Karpas-422 (cell line): ENCODE measurements around the gene PI4K2B. TPM values are rescaled to one million over a fixed set of nuclear protein-coding genes. Genes with fewer than 3 reads are reported as not detected.
"Not testable (repeated sequence)": the region's sequence is repeated elsewhere in the genome, so short reads cannot be mapped to it uniquely, and the experiment has no call there.

Experiments used
- DNase-seq: peaks from one replicate; pipeline ENCODE4 v3.0.0-alpha.2; 2015
- H2AFZ ChIP-seq: fragments of 200-600 bp; sonication (generic); 2 replicates; pipeline ENCODE4 v1.6.1; 2014; ENCODE audit warnings: antibody characterized with exemption, low read length, mixed read lengths
- H3K27ac ChIP-seq: fragments of 200-600 bp; sonication (generic); 2 replicates; pipeline ENCODE4 v1.5.1; 2014; ENCODE audit warnings: mild to moderate bottlenecking, low read length, moderate library complexity
- H3K27me3 ChIP-seq: fragments of 200-600 bp; sonication (generic); 2 replicates; pipeline ENCODE4 v1.6.1; 2014; ENCODE audit warnings: low read length, mixed read lengths
- H3K36me3 ChIP-seq: fragments of 200-600 bp; sonication (generic); 2 replicates; pipeline ENCODE4 v1.6.1; 2014; ENCODE audit warnings: low read length, mixed read lengths; ENCODE audit not compliant: insufficient read depth
- H3K4me1 ChIP-seq: fragments of 200-600 bp; sonication (generic); 2 replicates; pipeline ENCODE4 v1.6.1; 2014; ENCODE audit warnings: mild to moderate bottlenecking, low read length, mixed read lengths
- H3K4me2 ChIP-seq: fragments of 200-600 bp; sonication (generic); 2 replicates; pipeline ENCODE4 v1.6.1; 2014; ENCODE audit warnings: low read length, low read depth, mild to moderate bottlenecking; ENCODE audit not compliant: poor library complexity, severe bottlenecking
- H3K4me3 ChIP-seq: fragments of 200-600 bp; sonication (generic); 2 replicates; pipeline ENCODE4 v1.5.1; 2014; ENCODE audit warnings: mild to moderate bottlenecking, antibody characterized with exemption, low read length, mixed read lengths
- H3K79me2 ChIP-seq: fragments of 200-600 bp; sonication (generic); 2 replicates; pipeline ENCODE4 v1.6.1; 2014; ENCODE audit warnings: mild to moderate bottlenecking, low read length, mixed read lengths
- H3K9ac ChIP-seq: fragments of 200-600 bp; sonication (generic); 2 replicates; pipeline ENCODE4 v1.6.0; 2014; ENCODE audit warnings: low read length
- H3K9me2 ChIP-seq: fragments of 200-600 bp; sonication (generic), shearing (Covaris generic); replicated peaks from 2 replicates; pipeline ENCODE4 v1.6.0; 2014; ENCODE audit warnings: mild to moderate bottlenecking, low read length, moderate library complexity; ENCODE audit not compliant: insufficient read depth
- H3K9me3 ChIP-seq: fragments of 300-700, 200-600 bp; sonication (generic); 2 replicates; pipeline ENCODE4 v1.6.1; 2014; ENCODE audit warnings: low read length, mixed read lengths
- H4K20me1 ChIP-seq: fragments of 200-600 bp; sonication (generic); 2 replicates; pipeline ENCODE4 v1.6.1; 2014; ENCODE audit warnings: mild to moderate bottlenecking, antibody characterized with exemption, low read length, low read depth; ENCODE audit not compliant: insufficient read depth
- total RNA-seq: library from RNA; depleted of rRNA; stranded (reverse); fragments of >200 nt; shearing (Covaris generic); gene quantifications from 2 replicates; pipeline ENCODE4 v1.2.3, GENCODE V29; 2014; ENCODE audit warnings: low replicate concordance

PI4K2B gene
- total RNA-seq, 1 experiment from 2014 or later, result 38.4 TPM

GRCh38 chr4:25213347-25213979 lies 20.4 kb upstream of the PI4K2B start:
- no peak overlapping the region for H2AFZ ChIP-seq
- no peaks in the 10 kb centered on the region for H3K9me3 ChIP-seq
- no peak overlapping the region for H3K4me3 ChIP-seq
- H3K79me2 ChIP-seq, result no peaks in the 10 kb centered on the region
- no peaks in the 10 kb centered on the region for H3K4me1 ChIP-seq
- H4K20me1 ChIP-seq, result no peaks in the 10 kb centered on the region
- no peak overlapping the region for H3K4me2 ChIP-seq
- no peak overlapping the region for H3K27ac ChIP-seq
- H3K9ac ChIP-seq, result no peak overlapping the region
- no peak for DNase-seq
- H3K27me3 ChIP-seq, result no peaks in the 10 kb centered on the region
- H3K36me3 ChIP-seq, result no peaks in the 10 kb centered on the region
- 0 out of 2 replicates have a peak, but pooled peaks cover 3% of the 10 kb centered on the region for H3K9me2 ChIP-seq

GRCh38 chr4:25214750-25215149 lies 19.1 kb upstream of the PI4K2B start:
- H3K9me2 ChIP-seq, H3K4me1 ChIP-seq, H2AFZ ChIP-seq, DNase-seq, H3K9me3 ChIP-seq, H3K9ac ChIP-seq, H4K20me1 ChIP-seq, H3K27ac ChIP-seq, H3K36me3 ChIP-seq, H3K27me3 ChIP-seq, H3K79me2 ChIP-seq, H3K4me2 ChIP-seq, H3K4me3 ChIP-seq: not testable (repeated sequence)

- no peak overlapping the region for H2AFZ ChIP-seq
- H3K4me3 ChIP-seq, result no peak overlapping the region
- no peaks in the 10 kb centered on the region for H3K4me1 ChIP-seq
- H3K27ac ChIP-seq, result no peak overlapping the region
- no peak for DNase-seq
- no peaks in the 10 kb centered on the region for H3K27me3 ChIP-seq
- H3K4me2 ChIP-seq, result no peak overlapping the region
- H3K9me3 ChIP-seq, result no peaks in the 10 kb centered on the region
- no peaks in the 10 kb centered on the region for H4K20me1 ChIP-seq
- H3K9me2 ChIP-seq, result 0 out of 2 replicates have a peak, but pooled peaks cover 3% of the 10 kb centered on the region
- H3K79me2 ChIP-seq, result no peaks in the 10 kb centered on the region
- H3K36me3 ChIP-seq, result no peaks in the 10 kb centered on the region
- no peak overlapping the region for H3K9ac ChIP-seq
Measured at GRCh38 chr4:25215511-25215910, 18.3 kb upstream of the PI4K2B start.

GRCh38 chr4:25221377-25221776 lies 12.5 kb upstream of the PI4K2B start:
- Histone ChIP-seq H3K79me2 (no peaks in the 10 kb centered on the region), H3K9me3 (peaks cover 18% of the 10 kb centered on the region), H4K20me1 (no peaks in the 10 kb centered on the region), H3K27ac (no peak overlapping the region), H2AFZ (no peak overlapping the region), H3K36me3 (no peaks in the 10 kb centered on the region), H3K9ac (no peak overlapping the region), H3K4me1 (no peaks in the 10 kb centered on the region), H3K9me2 (no peaks in the 10 kb centered on the region), H3K27me3 (no peaks in the 10 kb centered on the region), H3K4me2 (no peak overlapping the region), H3K4me3 (no peak overlapping the region)
- no peak for DNase-seq

- Histone ChIP-seq H3K27me3 (no peaks in the 10 kb centered on the region), H3K27ac (no peak overlapping the region), H3K4me1 (no peaks in the 10 kb centered on the region), H3K9ac (no peak overlapping the region), H3K9me3 (peaks cover 20% of the 10 kb centered on the region), H3K4me2 (no peak overlapping the region), H4K20me1 (no peaks in the 10 kb centered on the region), H3K4me3 (no peak overlapping the region), H2AFZ (no peak overlapping the region), H3K9me2 (no peaks in the 10 kb centered on the region), H3K79me2 (no peaks in the 10 kb centered on the region), H3K36me3 (no peaks in the 10 kb centered on the region)
- DNase-seq, result peak; percentile 74
Measured at GRCh38 chr4:25223802-25224375, 9.9 kb upstream of the PI4K2B start.

GRCh38 chr4:25229804-25230203 lies 4.0 kb upstream of the PI4K2B start:
- Histone ChIP-seq H3K4me2 (no peak overlapping the region), H3K36me3 (no peaks in the 10 kb centered on the region; the same call in 1 of the 2 replicates), H3K4me1 (peaks cover 9% of the 10 kb centered on the region), H3K27ac (no peak overlapping the region), H3K9ac (no peak overlapping the region), H4K20me1 (no peaks in the 10 kb centered on the region), H3K27me3 (no peaks in the 10 kb centered on the region), H3K9me3 (peaks cover 12% of the 10 kb centered on the region), H2AFZ (no peak overlapping the region), H3K9me2 (no peaks in the 10 kb centered on the region), H3K4me3 (no peak overlapping the region), H3K79me2 (peaks cover 5% of the 10 kb centered on the region; the same call in 1 of the 2 replicates)
- no peak for DNase-seq

- Histone ChIP-seq H3K9me3 (peaks cover 13% of the 10 kb centered on the region), H4K20me1 (no peaks in the 10 kb centered on the region), H3K9ac (peak overlapping the region; percentile 43), H3K27me3 (no peaks in the 10 kb centered on the region), H3K36me3 (peaks cover 13% of the 10 kb centered on the region), H3K9me2 (no peaks in the 10 kb centered on the region), H2AFZ (peak overlapping the region; percentile 77), H3K4me1 (peaks cover 18% of the 10 kb centered on the region), H3K79me2 (peaks cover 38% of the 10 kb centered on the region), H3K4me3 (peak overlapping the region; percentile 72), H3K27ac (no peak overlapping the region), H3K4me2 (peak overlapping the region; percentile 68)
- no peak for DNase-seq
Measured at GRCh38 chr4:25233194-25233593, 639 bp upstream of the PI4K2B start.

GRCh38 chr4:25234390-25235370 lies 847 bp downstream of the PI4K2B start:
- H3K27me3 ChIP-seq, result no peaks in the 10 kb centered on the region
- peak; percentile 89 for DNase-seq
- peaks cover 14% of the 10 kb centered on the region for H3K9me3 ChIP-seq
- no peaks in the 10 kb centered on the region for H4K20me1 ChIP-seq
- H3K4me2 ChIP-seq, result peak overlapping the region; percentile 89
- H3K4me3 ChIP-seq, result peak overlapping the region; percentile 72
- peaks cover 18% of the 10 kb centered on the region for H3K4me1 ChIP-seq
- H3K79me2 ChIP-seq, result peaks cover 49% of the 10 kb centered on the region
- H3K9ac ChIP-seq, result peak overlapping the region; percentile 81
- peak overlapping the region; percentile 82 for H3K27ac ChIP-seq
- H2AFZ ChIP-seq, result peak overlapping the region; percentile 92; the same call in 1 of the 2 replicates
- H3K36me3 ChIP-seq, result peaks cover 15% of the 10 kb centered on the region
- no peaks in the 10 kb centered on the region for H3K9me2 ChIP-seq
